Caco-2 (cell line): ENCODE data around the gene WDR33. TPM values are rescaled to one million over a fixed set of nuclear protein-coding genes. Genes with fewer than 3 reads are reported as not detected.
A peak's percentile ranks its signal among the peaks of the same experiment; 100 is the strongest.
"Not testable (repeated sequence)": the region's sequence is repeated elsewhere in the genome, so short reads cannot be mapped to it uniquely, and the experiment has no call there.

Experiments
- BruUV-seq: library from RNA; stranded (reverse); fragments of 400-500 nt; replicated peaks from 2 replicates; lab custom pipeline; 2021; lab: Mats Ljungman, UMichigan
- CTCF ChIA-PET: fragments of 300-600 bp; sonication (Branson Sonifier 250); formaldehyde crosslinking; loops from one replicate; lab custom pipeline; 2022; ENCODE audit warnings: antibody characterized with exemption; lab: Charles Lee
- POLR2A ChIA-PET: fragments of 300-600 bp; sonication (Branson Sonifier 250); formaldehyde crosslinking; loops from one replicate; lab custom pipeline; 2022; ENCODE audit warnings: antibody characterized with exemption; lab: Charles Lee
- DNase-seq, 2 experiments: peaks; one replicate each; pipeline versions ENCODE4 v3.0.0 to v3.0.0-alpha.2; 2020 to 2022
- H3K27me3 ChIP-seq: replicated peaks from 2 replicates; pipeline ENCODE4 v1.6.0; 2011; ENCODE audit warnings: low read length; ENCODE audit not compliant: control insufficient read depth, insufficient read depth
- H3K36me3 ChIP-seq: 2 replicates; pipeline ENCODE4 v1.5.1; 2011; ENCODE audit warnings: low read length; ENCODE audit not compliant: control insufficient read depth, insufficient read depth
- H3K4me1 ChIP-seq: fragments of 250-450 bp; sonication (Bioruptor Pico); 2 replicates; pipeline ENCODE4 v1.5.1; 2020; ENCODE audit warnings: mild to moderate bottlenecking
- H3K4me3 ChIP-seq: 2 replicates; pipeline ENCODE4 v1.5.1; 2011; ENCODE audit warnings: low read depth, mild to moderate bottlenecking, control low read depth, low read length
- H3K9me3 ChIP-seq: fragments of 250-450 bp; sonication (Bioruptor Pico); 2 replicates; pipeline ENCODE4 v1.5.1; 2020; ENCODE audit warnings: mild to moderate bottlenecking, moderate library complexity
- H3K27ac Mint-ChIP-seq: one replicate; pipeline ENCODE4 v1.8.0; 2022; ENCODE audit warnings: mixed read lengths; ENCODE audit not compliant: unreplicated experiment
- H3K27me3 Mint-ChIP-seq: one replicate; pipeline ENCODE4 v1.8.0; 2022; ENCODE audit warnings: mixed read lengths; ENCODE audit not compliant: insufficient read depth, unreplicated experiment
- H3K36me3 Mint-ChIP-seq: one replicate; pipeline ENCODE4 v1.8.0; 2022; ENCODE audit warnings: mild to moderate bottlenecking, mixed read lengths; ENCODE audit not compliant: insufficient read depth, unreplicated experiment
- H3K4me1 Mint-ChIP-seq: one replicate; pipeline ENCODE4 v1.8.0; 2022; ENCODE audit warnings: low read depth, mixed read lengths; ENCODE audit not compliant: unreplicated experiment
- H3K4me3 Mint-ChIP-seq: one replicate; pipeline ENCODE4 v1.8.0; 2022; ENCODE audit warnings: mild to moderate bottlenecking, moderate library complexity, mixed read lengths; ENCODE audit not compliant: unreplicated experiment
- H3K9me3 Mint-ChIP-seq: one replicate; pipeline ENCODE4 v1.8.0; 2022; ENCODE audit warnings: mixed read lengths; ENCODE audit not compliant: unreplicated experiment
- intact Hi-C: fragments of 100-400 bp; cut with micrococcal nuclease; formaldehyde crosslinking; loops from one replicate; pipeline ENCODE4 v1.10.0; 2022; ENCODE audit not compliant: unreplicated experiment
- total RNA-seq: library from RNA; stranded (reverse); gene quantifications from 2 replicates; pipeline ENCODE4 v1.2.3, GENCODE V29; 2022
- TF ChIP-seq, protein P1 (sequence below), 2 experiments: fragments of 200-600 bp in 1 of 2; IDR thresholded peaks; 1 replicate in 1 of 2; 2 replicates in 1 of 2; pipeline versions ENCODE4 v1.5.1 to v1.8.0; 2011 to 2022; ENCODE audit warnings: antibody characterized with exemption in 1 of 2, control low read depth in 1 of 2, inconsistent platforms in 1 of 2, low read depth in 1 of 2, low read length in 1 of 2, mild to moderate bottlenecking in 1 of 2, moderate library complexity in 1 of 2; ENCODE audit not compliant: insufficient read depth in 1 of 2, severe bottlenecking in 1 of 2, unreplicated experiment in 1 of 2

The WDR33 gene
- total RNA-seq, 1 experiment from 2014 or later = 77.5 TPM

DNA sequence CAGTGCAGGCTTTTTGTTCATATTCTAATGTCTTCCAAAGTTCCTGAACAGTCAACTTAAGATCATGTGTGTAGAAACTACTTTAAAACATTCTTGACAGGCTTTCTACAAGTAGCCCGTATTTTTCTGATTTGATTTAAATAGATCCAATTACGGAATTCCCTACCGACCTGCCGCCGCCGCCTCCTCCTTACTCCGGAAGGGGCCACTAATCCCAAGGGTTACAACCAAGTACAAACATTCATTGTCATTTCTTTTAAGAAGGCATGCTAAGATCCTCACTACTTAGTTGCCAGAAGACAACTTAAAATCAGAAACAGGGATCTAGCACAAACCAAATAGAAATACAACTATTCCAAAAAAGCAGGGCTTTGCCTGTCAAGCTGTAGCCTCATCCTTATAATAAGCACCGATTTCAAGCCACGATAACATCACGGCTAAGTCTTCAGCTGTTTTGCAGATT lies 784 bp downstream of the WDR33 start:
- CTCF ChIA-PET = no interaction called here
- Histone ChIP-seq H3K36me3 (no peaks in the 10 kb centered on the region), H3K4me3 (peak overlapping the region; percentile 81), H3K27me3 (no peaks in the 10 kb centered on the region), H3K4me1 (peaks cover 27% of the 10 kb centered on the region), H3K9me3 (no peaks in the 10 kb centered on the region)
- H3K9me3 Mint-ChIP-seq = no peaks in the 10 kb centered on the region
- peak overlapping the region; percentile 91 for H3K4me3 Mint-ChIP-seq
- peaks cover 13% of the 10 kb centered on the region for H3K4me1 Mint-ChIP-seq
- intact Hi-C loops = loop anchor here (2.0 kb wide), 1 partner anchor 49 kb away; the partner anchor contains the start of gene POLR2D
- TSS peak; percentile 58 for BruUV-seq
- H3K27ac Mint-ChIP-seq = peak overlapping the region; percentile 99
- H3K27me3 Mint-ChIP-seq = no peaks in the 10 kb centered on the region
- DNase-seq = peak in 1 of 2 experiments; percentile 32
- peaks cover 28% of the 10 kb centered on the region for H3K36me3 Mint-ChIP-seq
- TF ChIP-seq, protein P1, sequence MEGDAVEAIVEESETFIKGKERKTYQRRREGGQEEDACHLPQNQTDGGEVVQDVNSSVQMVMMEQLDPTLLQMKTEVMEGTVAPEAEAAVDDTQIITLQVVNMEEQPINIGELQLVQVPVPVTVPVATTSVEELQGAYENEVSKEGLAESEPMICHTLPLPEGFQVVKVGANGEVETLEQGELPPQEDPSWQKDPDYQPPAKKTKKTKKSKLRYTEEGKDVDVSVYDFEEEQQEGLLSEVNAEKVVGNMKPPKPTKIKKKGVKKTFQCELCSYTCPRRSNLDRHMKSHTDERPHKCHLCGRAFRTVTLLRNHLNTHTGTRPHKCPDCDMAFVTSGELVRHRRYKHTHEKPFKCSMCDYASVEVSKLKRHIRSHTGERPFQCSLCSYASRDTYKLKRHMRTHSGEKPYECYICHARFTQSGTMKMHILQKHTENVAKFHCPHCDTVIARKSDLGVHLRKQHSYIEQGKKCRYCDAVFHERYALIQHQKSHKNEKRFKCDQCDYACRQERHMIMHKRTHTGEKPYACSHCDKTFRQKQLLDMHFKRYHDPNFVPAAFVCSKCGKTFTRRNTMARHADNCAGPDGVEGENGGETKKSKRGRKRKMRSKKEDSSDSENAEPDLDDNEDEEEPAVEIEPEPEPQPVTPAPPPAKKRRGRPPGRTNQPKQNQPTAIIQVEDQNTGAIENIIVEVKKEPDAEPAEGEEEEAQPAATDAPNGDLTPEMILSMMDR (IDR thresholded peaks at IDR 0.05; ENCODE audit: insufficient read depth in 1 of 2, low read depth in 1 of 2, low read length in 1 of 2, severe bottlenecking in 1 of 2, unreplicated experiment in 1 of 2) = no peak
- POLR2A ChIA-PET = interaction anchor here (0.6 kb wide), 1 partner anchor 52 kb away, joined by 3 read pairs; no protein-coding TSS in a partner anchor

DNA sequence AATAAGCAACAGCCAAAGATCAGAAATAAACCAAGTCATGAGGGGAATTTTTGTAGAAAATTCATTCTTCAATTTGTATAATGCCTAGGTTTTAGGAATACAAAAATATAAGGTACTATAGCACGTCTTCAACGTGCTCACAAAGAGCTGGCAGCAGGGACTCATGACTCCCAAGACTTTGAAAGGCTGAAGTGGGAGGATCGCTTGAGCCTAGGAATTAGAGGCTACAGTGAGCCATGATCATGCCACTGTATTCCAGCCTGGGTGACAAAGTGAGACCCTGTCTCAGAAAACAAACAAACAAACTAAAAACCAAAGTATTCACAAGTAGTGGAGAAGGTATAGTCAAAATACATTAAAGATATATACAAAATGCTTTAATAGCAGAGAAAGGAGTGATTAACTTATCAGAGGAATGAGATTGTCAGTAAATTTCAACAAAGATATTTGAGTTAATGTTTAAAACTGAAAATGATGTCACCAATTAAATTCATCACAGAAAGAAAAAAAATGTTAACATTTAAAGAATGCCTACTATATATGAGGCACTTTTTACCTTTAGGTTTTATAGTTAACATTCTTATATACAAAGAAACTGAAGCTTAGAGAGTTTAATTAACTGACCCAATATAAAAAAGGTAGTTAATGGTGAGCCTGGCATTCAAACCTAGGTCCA lies 3.2 kb downstream of the WDR33 start:
- no peaks in the 10 kb centered on the region for H3K27me3 Mint-ChIP-seq
- H3K36me3 Mint-ChIP-seq = peaks cover 28% of the 10 kb centered on the region
- ChIA-PET CTCF (no interaction called here), POLR2A (no interaction called here)
- no peaks in the 10 kb centered on the region for H3K27me3 ChIP-seq
- TSS peak; percentile 1 for BruUV-seq
- H3K4me3 ChIP-seq = no peak overlapping the region
- no peaks in the 10 kb centered on the region for H3K9me3 Mint-ChIP-seq
- intact Hi-C loops = no loop called here
- H3K4me3 Mint-ChIP-seq = peak overlapping the region; percentile 27
- H3K36me3 ChIP-seq = no peaks in the 10 kb centered on the region
- no peak overlapping the region for H3K27ac Mint-ChIP-seq
- H3K4me1 ChIP-seq = peaks cover 27% of the 10 kb centered on the region
- peaks cover 13% of the 10 kb centered on the region for H3K4me1 Mint-ChIP-seq
- TF ChIP-seq, protein P1 (IDR thresholded peaks at IDR 0.05; ENCODE audit: insufficient read depth in 1 of 2, low read depth in 1 of 2, low read length in 1 of 2, severe bottlenecking in 1 of 2, unreplicated experiment in 1 of 2) = no peak
- peak in 1 of 2 experiments; percentile 11 for DNase-seq
- no peaks in the 10 kb centered on the region for H3K9me3 ChIP-seq

DNA sequence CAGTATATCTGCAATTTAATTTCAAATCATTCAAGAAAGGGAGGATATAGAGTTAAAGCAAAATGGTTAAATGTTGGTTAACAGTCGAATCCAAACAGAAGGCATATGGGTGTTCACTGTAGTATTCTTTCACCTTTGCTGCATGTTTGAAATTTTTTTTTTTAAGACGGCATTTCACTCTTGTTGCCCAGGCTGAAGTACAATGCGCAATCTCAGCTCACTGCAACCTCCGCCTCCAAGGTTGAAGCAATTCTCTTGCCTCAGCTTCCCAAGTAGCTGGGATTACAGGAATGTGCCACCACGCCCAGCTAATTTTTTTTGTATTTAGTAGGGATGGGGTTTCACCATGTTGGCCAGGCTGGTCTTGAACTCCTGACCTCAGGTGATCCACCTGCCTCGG lies 4.1 kb downstream of the WDR33 start:
- H3K9me3 ChIP-seq, H3K4me3 ChIP-seq, H3K27ac Mint-ChIP-seq, H3K27me3 Mint-ChIP-seq, BruUV-seq, H3K4me1 Mint-ChIP-seq, H3K9me3 Mint-ChIP-seq, intact Hi-C loops, CTCF ChIA-PET, H3K27me3 ChIP-seq, H3K36me3 ChIP-seq, H3K4me3 Mint-ChIP-seq: not testable (repeated sequence)
- POLR2A ChIA-PET = interaction anchor here (0.6 to 1.1 kb wide), 2 partner anchors 106 to 212 kb away, joined by 4 read pairs; partner anchors contain the start of gene SFT2D3
- DNase-seq = peak in 1 of 2 experiments; percentile 21
- H3K36me3 Mint-ChIP-seq = peaks cover 31% of the 10 kb centered on the region
- H3K4me1 ChIP-seq = peaks cover 27% of the 10 kb centered on the region
